Left ventricle myocardium inferior (tissue), 1 donor: Measurements from ENCODE around the gene VTI1A. TPM values are rescaled to one million over a fixed set of nuclear protein-coding genes. Genes with fewer than 3 reads are reported as not detected.

Experiments
- DNase-seq: peaks from one replicate; pipeline ENCODE4 v3.0.0-alpha.2; 2020
- H3K27ac ChIP-seq: fragments of 200-600 bp; replicated peaks from 2 replicates; pipeline ENCODE4 v1.8.0; 2021
- H3K27me3 ChIP-seq: fragments of 200-600 bp; 2 replicates; pipeline ENCODE4 v1.8.0; 2021; ENCODE audit warnings: low read depth
- H3K36me3 ChIP-seq: fragments of 200-600 bp; 2 replicates; pipeline ENCODE4 v1.8.0; 2021
- H3K4me1 ChIP-seq: fragments of 200-600 bp; 2 replicates; pipeline ENCODE4 v1.8.0; 2021
- H3K4me3 ChIP-seq: fragments of 200-600 bp; 2 replicates; pipeline ENCODE4 v1.8.0; 2021; ENCODE audit warnings: mild to moderate bottlenecking, moderate library complexity
- H3K9me3 ChIP-seq: fragments of 200-600 bp; replicated peaks from 2 replicates; pipeline ENCODE4 v1.8.0; 2021
- CTCF ChIP-seq: fragments of 200-600 bp; IDR thresholded peaks from 2 replicates; pipeline ENCODE4 v1.8.0; 2021; ENCODE audit warnings: antibody characterized with exemption, mild to moderate bottlenecking, borderline replicate concordance
- intact Hi-C: fragments of 100-400 bp; cut with micrococcal nuclease; formaldehyde crosslinking; loops from one replicate; pipeline ENCODE4 v1.11.0; 2022
- total RNA-seq: library from RNA; stranded (reverse); fragmentation: NEBNext Ultra II Directional; extraction: Animal tissue kit (Norgen Biotek cat#: 25700); gene quantifications from one replicate; pipeline ENCODE4 v1.2.1, GENCODE V29; 2021
- donor health status: DM: no; HTN: yes; CAD: no; lungs with severe emphysema.

The VTI1A gene
- total RNA-seq, 1 donor from 2014 or later, result 20.5 TPM

GRCh38 chr10:112768121-112768520, 321.1 kb downstream of the VTI1A start:
- H3K36me3 ChIP-seq, result no peaks in the 10 kb centered on the region
- no peaks in the 10 kb centered on the region for H3K4me1 ChIP-seq
- H3K4me3 ChIP-seq, result no peak overlapping the region
- intact Hi-C loops, result no loop called here
- H3K9me3 ChIP-seq, result no peaks in the 10 kb centered on the region
- DNase-seq, result no peak
- TF ChIP-seq CTCF, result no peak
- no peak overlapping the region for H3K27ac ChIP-seq
- no peaks in the 10 kb centered on the region for H3K27me3 ChIP-seq

- Histone ChIP-seq H3K9me3 (no peaks in the 10 kb centered on the region), H3K4me3 (no peak overlapping the region), H3K27me3 (no peaks in the 10 kb centered on the region), H3K27ac (no peak overlapping the region), H3K4me1 (no peaks in the 10 kb centered on the region), H3K36me3 (no peaks in the 10 kb centered on the region)
- no peak for DNase-seq
- intact Hi-C loops, result no loop called here
- no peak for TF ChIP-seq CTCF
Observed at GRCh38 chr10:112769081-112769480, 322.1 kb downstream of the VTI1A start.

- H3K27ac ChIP-seq, result no peak overlapping the region
- no peak overlapping the region for H3K4me3 ChIP-seq
- TF ChIP-seq CTCF, result no peak
- intact Hi-C loops, result no loop called here
- no peaks in the 10 kb centered on the region for H3K36me3 ChIP-seq
- no peaks in the 10 kb centered on the region for H3K4me1 ChIP-seq
- no peaks in the 10 kb centered on the region for H3K9me3 ChIP-seq
- no peak for DNase-seq
- H3K27me3 ChIP-seq, result no peaks in the 10 kb centered on the region
Observed at GRCh38 chr10:112769611-112770370, 322.8 kb downstream of the VTI1A start.

- Histone ChIP-seq H3K9me3 (no peaks in the 10 kb centered on the region), H3K4me3 (no peak overlapping the region), H3K36me3 (no peaks in the 10 kb centered on the region), H3K27me3 (no peaks in the 10 kb centered on the region), H3K27ac (no peak overlapping the region), H3K4me1 (no peaks in the 10 kb centered on the region)
- DNase-seq, result no peak
- no peak for TF ChIP-seq CTCF
- intact Hi-C loops, result no loop called here
Observed at GRCh38 chr10:112771733-112772132, 324.7 kb downstream of the VTI1A start.

GRCh38 chr10:112773783-112774182, 326.8 kb downstream of the VTI1A start:
- no peak overlapping the region for H3K4me3 ChIP-seq
- no peaks in the 10 kb centered on the region for H3K9me3 ChIP-seq
- no peaks in the 10 kb centered on the region for H3K36me3 ChIP-seq
- intact Hi-C loops, result no loop called here
- no peaks in the 10 kb centered on the region for H3K4me1 ChIP-seq
- no peak overlapping the region for H3K27ac ChIP-seq
- H3K27me3 ChIP-seq, result no peaks in the 10 kb centered on the region
- DNase-seq, result no peak
- TF ChIP-seq CTCF, result no peak
